T-helper 2 cell treated with Interferon-gamma antibody and Interleukin-4, amounts not matched to agents 5 μg/mL and 100 μg/mL, for 36 hours (primary cell): ENCODE data around the gene RAB4A.
A peak's percentile ranks its signal among the peaks of the same experiment; 100 is the strongest.
"Not testable (repeated sequence)": the region's sequence is repeated elsewhere in the genome, so short reads cannot be mapped to it uniquely, and the experiment has no call there.

ENCODE experiments used
- DNase-seq: peaks from one replicate; pipeline ENCODE4 v3.0.0; 2021; ENCODE audit warnings: low spot score
- H3K27ac Mint-ChIP-seq: one replicate; pipeline ENCODE4 v1.8.0; 2021; ENCODE audit warnings: mild to moderate bottlenecking, mixed read lengths
- H3K27me3 Mint-ChIP-seq: one replicate; pipeline ENCODE4 v1.8.0; 2021; ENCODE audit warnings: low read depth, mixed read lengths
- H3K36me3 Mint-ChIP-seq: one replicate; pipeline ENCODE4 v1.8.0; 2021; ENCODE audit warnings: low read depth, mixed read lengths
- H3K4me1 Mint-ChIP-seq: one replicate; pipeline ENCODE4 v1.8.0; 2021; ENCODE audit warnings: low read depth, mixed read lengths
- H3K4me3 Mint-ChIP-seq: one replicate; pipeline ENCODE4 v1.8.0; 2022; ENCODE audit warnings: mild to moderate bottlenecking, moderate library complexity, mixed read lengths
- H3K9me3 Mint-ChIP-seq: one replicate; pipeline ENCODE4 v1.8.0; 2021; ENCODE audit warnings: mixed read lengths

RAB4A gene

DNA sequence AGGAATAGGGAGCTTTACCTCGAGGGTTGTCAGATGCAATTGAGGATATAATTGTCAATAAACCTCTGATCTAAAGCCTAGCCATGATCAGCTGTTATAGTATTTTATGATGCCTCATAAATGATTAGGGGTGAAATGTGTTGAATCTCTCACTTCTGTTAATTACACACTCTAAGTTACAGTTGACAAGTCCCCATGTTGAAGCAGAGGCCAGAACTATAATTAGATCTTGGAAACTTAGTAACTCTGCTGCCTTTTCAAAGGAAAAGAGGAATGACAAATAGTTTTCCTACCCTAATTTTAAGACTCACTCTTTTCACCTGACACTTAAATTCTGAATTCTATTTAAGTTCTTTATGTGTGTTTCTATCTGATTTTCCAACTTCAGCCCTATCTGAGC lies 38.2 kb downstream of the RAB4A start:
- H3K27me3 Mint-ChIP-seq: no peaks in the 10 kb centered on the region
- DNase-seq: no peak
- peaks cover 1% of the 10 kb centered on the region for H3K4me1 Mint-ChIP-seq
- H3K27ac Mint-ChIP-seq: no peak overlapping the region
- H3K36me3 Mint-ChIP-seq: peaks cover 22% of the 10 kb centered on the region
- H3K9me3 Mint-ChIP-seq: no peaks in the 10 kb centered on the region
- no peak overlapping the region for H3K4me3 Mint-ChIP-seq

DNA sequence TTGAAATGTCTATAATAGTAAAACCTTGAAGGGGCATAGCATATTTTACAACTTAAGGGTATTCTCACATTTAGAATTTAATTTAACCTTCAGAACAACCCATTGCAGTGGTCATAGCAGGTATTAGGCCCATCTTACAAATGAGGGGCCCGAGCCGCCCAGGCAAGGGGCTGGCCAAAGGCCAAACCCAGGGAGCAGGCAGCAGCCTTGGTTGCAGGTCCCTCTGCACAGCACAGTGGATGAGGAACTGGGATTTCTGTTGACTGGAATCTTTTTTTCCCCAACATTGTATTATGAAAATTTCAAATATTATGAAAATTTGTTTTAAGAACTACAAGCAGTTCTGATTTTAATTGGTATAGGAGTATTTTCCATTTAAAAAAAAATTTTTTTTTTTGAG lies 38.8 kb downstream of the RAB4A start:
- H3K4me3 Mint-ChIP-seq: no peak overlapping the region
- no peaks in the 10 kb centered on the region for H3K27me3 Mint-ChIP-seq
- H3K9me3 Mint-ChIP-seq: no peaks in the 10 kb centered on the region
- DNase-seq: no peak
- no peak overlapping the region for H3K27ac Mint-ChIP-seq
- peaks cover 1% of the 10 kb centered on the region for H3K4me1 Mint-ChIP-seq
- H3K36me3 Mint-ChIP-seq: peaks cover 19% of the 10 kb centered on the region

DNA sequence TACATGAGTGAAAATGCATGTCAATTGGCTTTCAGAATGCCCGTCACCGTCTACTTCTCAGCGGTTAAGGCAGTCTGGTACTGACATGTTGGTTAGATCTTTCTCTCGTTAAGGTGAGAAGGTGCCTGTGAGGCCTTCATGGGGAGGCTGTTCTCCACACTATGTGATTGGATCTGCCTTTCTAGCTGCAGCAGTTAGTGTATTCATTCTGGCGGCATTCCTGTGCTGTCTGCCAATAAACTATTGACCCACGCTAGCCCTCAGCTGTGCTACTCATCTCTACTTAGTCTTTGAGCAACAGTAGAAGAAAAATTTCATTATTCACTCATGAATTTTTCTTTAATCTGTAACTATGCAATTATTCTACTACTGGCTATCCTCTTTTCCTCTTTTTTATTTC lies 39.9 kb downstream of the RAB4A start:
- no peak for DNase-seq
- Mint-ChIP-seq H3K4me1 (no peaks in the 10 kb centered on the region), H3K4me3 (no peak overlapping the region), H3K27me3 (no peaks in the 10 kb centered on the region), H3K36me3 (peaks cover 14% of the 10 kb centered on the region), H3K9me3 (no peaks in the 10 kb centered on the region), H3K27ac (no peak overlapping the region)

GRCh38 chr1:229316166-229316565 lies 45.3 kb downstream of the RAB4A start:
- H3K36me3 Mint-ChIP-seq: peaks cover 18% of the 10 kb centered on the region
- H3K4me3 Mint-ChIP-seq: no peak overlapping the region
- H3K27me3 Mint-ChIP-seq: no peaks in the 10 kb centered on the region
- no peak for DNase-seq
- no peaks in the 10 kb centered on the region for H3K9me3 Mint-ChIP-seq
- peaks cover 4% of the 10 kb centered on the region for H3K4me1 Mint-ChIP-seq
- no peak overlapping the region for H3K27ac Mint-ChIP-seq

- Mint-ChIP-seq H3K9me3 (no peaks in the 10 kb centered on the region), H3K4me3 (no peak overlapping the region), H3K27me3 (no peaks in the 10 kb centered on the region), H3K27ac (no peak overlapping the region), H3K36me3 (peaks cover 19% of the 10 kb centered on the region), H3K4me1 (peaks cover 4% of the 10 kb centered on the region)
- DNase-seq: no peak
Observed at GRCh38 chr1:229318056-229318455, 47.1 kb downstream of the RAB4A start.

- no peaks in the 10 kb centered on the region for H3K9me3 Mint-ChIP-seq
- peaks cover 7% of the 10 kb centered on the region for H3K4me1 Mint-ChIP-seq
- DNase-seq: no peak
- no peaks in the 10 kb centered on the region for H3K27me3 Mint-ChIP-seq
- peaks cover 30% of the 10 kb centered on the region for H3K36me3 Mint-ChIP-seq
- no peak overlapping the region for H3K27ac Mint-ChIP-seq
- no peak overlapping the region for H3K4me3 Mint-ChIP-seq
Observed at GRCh38 chr1:229319487-229319886, 48.6 kb downstream of the RAB4A start.

DNA sequence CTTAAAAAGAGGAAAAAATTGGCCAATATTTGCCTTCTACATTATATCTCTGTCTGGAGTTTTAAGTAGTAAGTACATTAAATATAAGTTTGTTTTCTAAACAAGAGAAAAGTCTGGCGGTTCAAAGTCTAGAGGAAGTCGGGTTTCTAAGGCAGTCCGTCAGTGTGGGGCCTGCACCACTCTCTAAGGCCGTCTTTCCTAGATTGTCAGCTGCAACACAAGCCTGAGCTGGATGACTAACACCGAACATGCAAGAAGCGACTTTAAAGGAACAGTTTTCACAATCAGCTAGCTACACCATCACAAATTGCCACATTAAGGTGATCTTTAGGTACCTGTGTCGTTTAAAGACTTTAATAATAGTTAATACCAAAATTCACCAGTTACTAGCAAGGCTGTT lies 52.3 kb downstream of the RAB4A start:
- Mint-ChIP-seq H3K4me1 (peaks cover 33% of the 10 kb centered on the region), H3K36me3 (peaks cover 53% of the 10 kb centered on the region), H3K9me3 (no peaks in the 10 kb centered on the region), H3K27ac (no peak overlapping the region), H3K4me3 (no peak overlapping the region), H3K27me3 (no peaks in the 10 kb centered on the region)
- no peak for DNase-seq

GRCh38 chr1:229323885-229324553 lies 53.1 kb downstream of the RAB4A start:
- no peaks in the 10 kb centered on the region for H3K27me3 Mint-ChIP-seq
- no peak overlapping the region for H3K4me3 Mint-ChIP-seq
- peaks cover 35% of the 10 kb centered on the region for H3K4me1 Mint-ChIP-seq
- no peak overlapping the region for H3K27ac Mint-ChIP-seq
- no peaks in the 10 kb centered on the region for H3K9me3 Mint-ChIP-seq
- DNase-seq: no peak
- peaks cover 56% of the 10 kb centered on the region for H3K36me3 Mint-ChIP-seq

GRCh38 chr1:229325401-229325800 lies 54.5 kb downstream of the RAB4A start:
- Mint-ChIP-seq H3K27me3 (no peaks in the 10 kb centered on the region), H3K4me3 (peak overlapping the region; percentile 62), H3K36me3 (peaks cover 53% of the 10 kb centered on the region), H3K4me1 (peaks cover 33% of the 10 kb centered on the region), H3K27ac (peak overlapping the region; percentile 89), H3K9me3 (no peaks in the 10 kb centered on the region)
- DNase-seq: no peak

DNA sequence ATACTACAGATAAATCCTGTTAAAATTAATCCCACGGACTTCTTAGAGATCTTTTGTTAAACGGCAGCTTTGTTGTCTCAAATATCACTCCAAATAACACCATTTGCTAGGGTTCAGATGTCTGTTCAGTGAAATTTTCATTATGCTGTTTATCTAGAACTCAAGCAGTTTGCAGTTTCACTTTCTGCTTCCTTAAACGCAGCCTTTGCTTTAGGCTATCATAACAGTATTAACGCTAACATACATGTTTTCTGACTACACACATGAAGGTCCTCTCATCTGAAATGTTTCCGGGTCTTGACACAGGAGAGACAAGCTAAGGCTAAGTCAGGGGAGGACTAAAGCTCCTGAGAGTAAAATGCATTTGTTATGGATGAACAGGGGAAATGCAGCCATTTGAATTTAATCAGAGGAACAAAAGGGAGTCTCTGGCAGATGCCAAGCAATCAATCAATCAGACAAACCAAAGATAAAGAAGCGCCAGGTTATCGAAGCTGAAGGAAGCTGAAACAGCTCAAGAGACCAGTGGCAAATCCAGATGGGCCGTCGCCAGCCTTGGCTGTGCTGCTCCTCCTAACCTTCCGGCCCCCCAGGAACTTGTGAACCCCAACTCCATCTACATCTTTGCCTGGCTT lies 55.1 kb downstream of the RAB4A start:
- peaks cover 33% of the 10 kb centered on the region for H3K4me1 Mint-ChIP-seq
- peaks cover 53% of the 10 kb centered on the region for H3K36me3 Mint-ChIP-seq
- peak overlapping the region; percentile 89 for H3K27ac Mint-ChIP-seq
- H3K9me3 Mint-ChIP-seq: no peaks in the 10 kb centered on the region
- H3K27me3 Mint-ChIP-seq: no peaks in the 10 kb centered on the region
- DNase-seq: no peak
- H3K4me3 Mint-ChIP-seq: peak overlapping the region; percentile 62

- Mint-ChIP-seq H3K9me3 (no peaks in the 10 kb centered on the region), H3K27ac (peak overlapping the region; percentile 89), H3K4me3 (peak overlapping the region; percentile 62), H3K36me3 (peaks cover 52% of the 10 kb centered on the region), H3K4me1 (peaks cover 33% of the 10 kb centered on the region), H3K27me3 (no peaks in the 10 kb centered on the region)
- no peak for DNase-seq
Observed at GRCh38 chr1:229326601-229327000, 55.7 kb downstream of the RAB4A start.

- peaks cover 50% of the 10 kb centered on the region for H3K36me3 Mint-ChIP-seq
- not testable (repeated sequence) for H3K4me3 Mint-ChIP-seq
Observed at GRCh38 chr1:229327765-229328164, 56.9 kb downstream of the RAB4A start.

GRCh38 chr1:229328598-229329362 lies 57.9 kb downstream of the RAB4A start:
- Mint-ChIP-seq H3K27ac (no peak overlapping the region), H3K36me3 (peaks cover 47% of the 10 kb centered on the region), H3K9me3 (no peaks in the 10 kb centered on the region), H3K4me1 (peaks cover 33% of the 10 kb centered on the region), H3K4me3 (no peak overlapping the region), H3K27me3 (no peaks in the 10 kb centered on the region)
- no peak for DNase-seq

More at GRCh38 chr1:229327765-229328164, 56.9 kb downstream of the RAB4A start:
- H3K27ac Mint-ChIP-seq: peak overlapping the region; percentile 43
- not testable (repeated sequence) for H3K9me3 Mint-ChIP-seq, DNase-seq, H3K27me3 Mint-ChIP-seq
- H3K4me1 Mint-ChIP-seq: peaks cover 33% of the 10 kb centered on the region

GRCh38 chr1:229334269-229334668 lies 63.4 kb downstream of the RAB4A start:
- DNase-seq: no peak
- Mint-ChIP-seq H3K4me1 (peaks cover 24% of the 10 kb centered on the region), H3K4me3 (no peak overlapping the region), H3K27ac (no peak overlapping the region), H3K27me3 (no peaks in the 10 kb centered on the region), H3K9me3 (peaks cover 8% of the 10 kb centered on the region), H3K36me3 (peaks cover 32% of the 10 kb centered on the region)
